ENCODE results near the gene LIMS1. TPM values are rescaled to one million over a fixed set of nuclear protein-coding genes. Genes with fewer than 3 reads are reported as not detected.
"Not testable (repeated sequence)": the region's sequence is repeated elsewhere in the genome, so short reads cannot be mapped to it uniquely, and the experiment has no call there.

Gene LIMS1
- total and polyA plus RNA-seq, 2 donors = 45.1 to 94.1 TPM

GRCh38 chr2:108630567-108631405 is 96.5 kb downstream of the LIMS1 start:
- Histone ChIP-seq H3K4me1 (ENCODE audit: insufficient read depth) (no peaks in the 10 kb centered on the region), H3K36me3 (ENCODE audit: insufficient read depth) (no peaks in the 10 kb centered on the region), H3K27ac (ENCODE audit: low read depth) (no peak overlapping the region), H3K4me3 (ENCODE audit: low read depth, low read length) (no peak overlapping the region)
- 85% methylated on average over 5 of the region's 5 CpGs for WGBS
- DNase-seq (ENCODE audit: extremely low spot score) = no peak

GRCh38 chr2:108632332-108633160 is 98.3 kb downstream of the LIMS1 start:
- Histone ChIP-seq H3K4me1 (ENCODE audit: insufficient read depth) (peaks cover 3% of the 10 kb centered on the region), H3K4me3 (ENCODE audit: low read depth, low read length) (no peak overlapping the region), H3K27ac (ENCODE audit: low read depth) (no peak overlapping the region), H3K36me3 (ENCODE audit: insufficient read depth) (no peaks in the 10 kb centered on the region)
- 71% methylated on average over 5 of the region's 5 CpGs for WGBS
- no peak for DNase-seq (ENCODE audit: extremely low spot score)

- DNase-seq (ENCODE audit: extremely low spot score) = no peak
- Histone ChIP-seq H3K4me3 (ENCODE audit: low read depth, low read length) (no peak overlapping the region), H3K36me3 (ENCODE audit: insufficient read depth) (no peaks in the 10 kb centered on the region), H3K27ac (ENCODE audit: low read depth) (no peak overlapping the region), H3K4me1 (ENCODE audit: insufficient read depth) (peaks cover 3% of the 10 kb centered on the region)
- 25% methylated on average over 1 of the region's 1 CpG for WGBS
Observed at GRCh38 chr2:108633409-108633808, 99.1 kb downstream of the LIMS1 start.

GRCh38 chr2:108634011-108634410 is 99.7 kb downstream of the LIMS1 start:
- Histone ChIP-seq H3K27ac (ENCODE audit: low read depth) (no peak overlapping the region), H3K4me1 (ENCODE audit: insufficient read depth) (peaks cover 3% of the 10 kb centered on the region), H3K4me3 (ENCODE audit: low read depth, low read length) (no peak overlapping the region), H3K36me3 (ENCODE audit: insufficient read depth) (no peaks in the 10 kb centered on the region)
- DNase-seq (ENCODE audit: extremely low spot score) = no peak

GRCh38 chr2:108634576-108635160 is 100.4 kb downstream of the LIMS1 start:
- no peak for DNase-seq (ENCODE audit: extremely low spot score)
- Histone ChIP-seq H3K27ac (ENCODE audit: low read depth) (peak overlapping the region; percentile 28), H3K4me1 (ENCODE audit: insufficient read depth) (peaks cover 3% of the 10 kb centered on the region), H3K4me3 (ENCODE audit: low read depth, low read length) (no peak overlapping the region), H3K36me3 (ENCODE audit: insufficient read depth) (no peaks in the 10 kb centered on the region)
- WGBS = 66% methylated on average over 10 of the region's 10 CpGs

- Histone ChIP-seq H3K4me1 (ENCODE audit: insufficient read depth) (peaks cover 3% of the 10 kb centered on the region), H3K27ac (ENCODE audit: low read depth) (no peak overlapping the region), H3K4me3 (ENCODE audit: low read depth, low read length) (no peak overlapping the region), H3K36me3 (ENCODE audit: insufficient read depth) (no peaks in the 10 kb centered on the region)
- DNase-seq (ENCODE audit: extremely low spot score) = no peak
- WGBS = 59% methylated on average over 13 of the region's 13 CpGs
Observed at GRCh38 chr2:108635630-108636354, 101.5 kb downstream of the LIMS1 start.

GRCh38 chr2:108637304-108637669 is 103.0 kb downstream of the LIMS1 start:
- Histone ChIP-seq H3K4me3 (ENCODE audit: low read depth, low read length) (no peak overlapping the region), H3K4me1 (ENCODE audit: insufficient read depth) (peaks cover 3% of the 10 kb centered on the region), H3K36me3 (ENCODE audit: insufficient read depth) (no peaks in the 10 kb centered on the region), H3K27ac (ENCODE audit: low read depth) (no peak overlapping the region)
- DNase-seq (ENCODE audit: extremely low spot score) = no peak
- 25% methylated on average over 4 of the region's 4 CpGs for WGBS

GRCh38 chr2:108640731-108641130 is 106.5 kb downstream of the LIMS1 start:
- Histone ChIP-seq H3K27ac (ENCODE audit: low read depth) (no peak overlapping the region), H3K4me3 (ENCODE audit: low read depth, low read length) (no peak overlapping the region), H3K36me3 (ENCODE audit: insufficient read depth) (no peaks in the 10 kb centered on the region), H3K4me1 (ENCODE audit: insufficient read depth) (peaks cover 3% of the 10 kb centered on the region)
- WGBS = 75% methylated on average over 4 of the region's 4 CpGs
- no peak for DNase-seq (ENCODE audit: extremely low spot score)

- no peak for DNase-seq (ENCODE audit: extremely low spot score)
- H3K4me3 ChIP-seq (ENCODE audit: low read depth, low read length) = no peak overlapping the region
- H3K36me3 ChIP-seq (ENCODE audit: insufficient read depth) = no peaks in the 10 kb centered on the region
- H3K27ac ChIP-seq (ENCODE audit: low read depth) = no peak overlapping the region
- no peaks in the 10 kb centered on the region for H3K4me1 ChIP-seq (ENCODE audit: insufficient read depth)
- WGBS = 59% methylated on average over 2 of the region's 2 CpGs
Observed at GRCh38 chr2:108641756-108642155, 107.5 kb downstream of the LIMS1 start.

- DNase-seq (ENCODE audit: extremely low spot score) = no peak
- H3K36me3 ChIP-seq (ENCODE audit: insufficient read depth) = no peaks in the 10 kb centered on the region
- H3K4me3 ChIP-seq (ENCODE audit: low read depth, low read length) = no peak overlapping the region
- no peaks in the 10 kb centered on the region for H3K4me1 ChIP-seq (ENCODE audit: insufficient read depth)
- H3K27ac ChIP-seq (ENCODE audit: low read depth) = no peak overlapping the region
- 94% methylated on average over 15 of the region's 15 CpGs for WGBS
Observed at GRCh38 chr2:108643261-108643849, 109.1 kb downstream of the LIMS1 start.

- not testable (repeated sequence) for H3K4me3 ChIP-seq (ENCODE audit: low read depth, low read length); H3K4me1 ChIP-seq (ENCODE audit: insufficient read depth); DNase-seq (ENCODE audit: extremely low spot score); H3K36me3 ChIP-seq (ENCODE audit: insufficient read depth); H3K27ac ChIP-seq (ENCODE audit: low read depth)
- 96% methylated on average over 4 of the region's 4 CpGs for WGBS
Observed at GRCh38 chr2:108643862-108644261, 109.6 kb downstream of the LIMS1 start.

- H3K4me3 ChIP-seq (ENCODE audit: low read depth, low read length); DNase-seq (ENCODE audit: extremely low spot score); H3K27ac ChIP-seq (ENCODE audit: low read depth); H3K36me3 ChIP-seq (ENCODE audit: insufficient read depth); H3K4me1 ChIP-seq (ENCODE audit: insufficient read depth): not testable (repeated sequence)
- 96% methylated on average over 6 of the region's 6 CpGs for WGBS
Observed at GRCh38 chr2:108644446-108644845, 110.2 kb downstream of the LIMS1 start.

GRCh38 chr2:108648796-108649195 is 114.5 kb downstream of the LIMS1 start:
- not testable (repeated sequence) for H3K27ac ChIP-seq (ENCODE audit: low read depth); H3K4me3 ChIP-seq (ENCODE audit: low read depth, low read length); H3K36me3 ChIP-seq (ENCODE audit: insufficient read depth); H3K4me1 ChIP-seq (ENCODE audit: insufficient read depth); DNase-seq (ENCODE audit: extremely low spot score)

All from urinary bladder (tissue), 4 donors.